HCT116 (cell line): Measurements from ENCODE around the gene DHRSX. TPM values are rescaled to one million over a fixed set of nuclear protein-coding genes. Genes with fewer than 3 reads are reported as not detected.

Experiments
- ATAC-seq: fragments of 200-7000 bp; cut with Tn5 transposase; 2 replicates; pipeline ENCODE4 v1.9.1; 2020; ENCODE audit warnings: mild to moderate bottlenecking, moderate library complexity
- BruUV-seq: library from RNA; stranded (reverse); fragments of 400-500 nt; replicated peaks from 2 replicates; lab custom pipeline; 2021; lab: Mats Ljungman, UMichigan
- CTCF ChIA-PET: fragments of 300-600 bp; sonication (Branson Sonifier 250); formaldehyde crosslinking; loops from one replicate; lab custom pipeline; 2021; ENCODE audit warnings: antibody characterized with exemption; lab: Charles Lee
- POLR2A ChIA-PET: fragments of 300-600, 350-600 bp; sonication (Branson Sonifier 250); formaldehyde crosslinking; loops from one replicate; lab custom pipeline; 2021; ENCODE audit warnings: antibody characterized with exemption; lab: Charles Lee
- RAD21 ChIA-PET, 2 experiments: fragments of 300-600 bp; sonication (Branson Sonifier 250); formaldehyde crosslinking; loops; one replicate each; lab custom pipeline; 2023; ENCODE audit warnings: low total read pairs in 2 of 2; ENCODE audit not compliant: uncharacterized antibody in 2 of 2, unreplicated experiment in 2 of 2, low non-redundant PET in 1 of 2; lab: Charles Lee
- DNase-seq: peaks from one replicate; pipeline ENCODE4 v3.0.0-alpha.2; 2010; ENCODE audit warnings: low read depth, low spot score
- H2AFZ ChIP-seq: fragments of 200-600 bp; shearing (Covaris generic), sonication (generic); 2 replicates; pipeline ENCODE4 v1.6.1; 2017; ENCODE audit warnings: low read depth, mixed run types, mixed read lengths, antibody characterized with exemption, low read length; ENCODE audit not compliant: poor library complexity, severe bottlenecking
- H3K27ac ChIP-seq: 2 replicates; pipeline ENCODE4 v1.5.1; 2012; ENCODE audit warnings: low read depth, low read length
- H3K27me3 ChIP-seq: fragments of 200-600 bp; sonication (generic); 2 replicates; pipeline ENCODE4 v1.6.1; 2016; ENCODE audit warnings: mixed run types, low read length, mixed read lengths; ENCODE audit not compliant: insufficient read depth
- H3K36me3 ChIP-seq, 2 experiments: fragments of 200-500 bp in 1 of 2; fragments of 200-600 bp in 1 of 2; sonication (Bioruptor generic) in 1 of 2; sonication (generic) in 1 of 2; 2 replicates each; pipeline versions ENCODE4 v1.5.1 to v1.6.1; 2014 to 2016; ENCODE audit warnings: low read length in 2 of 2, inconsistent platforms in 1 of 2, mixed read lengths in 1 of 2, mixed run types in 1 of 2; ENCODE audit not compliant: insufficient read depth in 2 of 2, control insufficient read depth in 1 of 2
- H3K4me1 ChIP-seq, 2 experiments: fragments of 200-600 bp in 1 of 2; sonication (generic) in 1 of 2; 2 replicates each; pipeline versions ENCODE4 v1.5.1 to v1.6.1; 2012 to 2017; ENCODE audit warnings: low read length in 2 of 2, inconsistent platforms in 1 of 2, mild to moderate bottlenecking in 1 of 2, mixed read lengths in 1 of 2, mixed run types in 1 of 2, moderate library complexity in 1 of 2; ENCODE audit not compliant: insufficient read depth in 2 of 2, control insufficient read depth in 1 of 2
- H3K4me2 ChIP-seq: fragments of 200-600 bp; sonication (generic); 2 replicates; pipeline ENCODE4 v1.6.1; 2017; ENCODE audit warnings: mixed run types, low read length, mixed read lengths
- H3K4me3 ChIP-seq, 2 experiments: fragments of 200-600 bp in 1 of 2; sonication (generic) in 1 of 2; replicated peaks in 1 of 2; 2 replicates each; pipeline ENCODE4 v1.5.1; 2011 to 2016; ENCODE audit warnings: low read length in 2 of 2, control low read depth in 1 of 2, low read depth in 1 of 2, mild to moderate bottlenecking in 1 of 2, mixed read lengths in 1 of 2, mixed run types in 1 of 2
- H3K79me2 ChIP-seq: fragments of 200-600 bp; sonication (generic); 2 replicates; pipeline ENCODE4 v1.6.1; 2017; ENCODE audit warnings: mild to moderate bottlenecking, mixed run types, low read length, moderate library complexity, mixed read lengths; ENCODE audit not compliant: insufficient read depth
- H3K9ac ChIP-seq: fragments of 200-600 bp; sonication (generic); 2 replicates; pipeline ENCODE4 v1.6.1; 2016; ENCODE audit warnings: low read length, mixed read lengths
- H3K9me2 ChIP-seq: fragments of 200-600 bp; sonication (generic), shearing (Covaris generic); 2 replicates; pipeline ENCODE4 v1.6.1; 2017; ENCODE audit warnings: mixed run types, mild to moderate bottlenecking, moderate library complexity; ENCODE audit not compliant: insufficient read depth
- H3K9me3 ChIP-seq, 2 experiments: fragments of 200-500 bp in 1 of 2; fragments of 200-600 bp in 1 of 2; sonication (Bioruptor generic) in 1 of 2; sonication (generic) in 1 of 2; 2 replicates each; pipeline ENCODE4 v1.6.1; 2014 to 2017; ENCODE audit warnings: low read length in 2 of 2, mixed read lengths in 2 of 2, inconsistent platforms in 1 of 2, low read depth in 1 of 2, mild to moderate bottlenecking in 1 of 2, mixed run types in 1 of 2, moderate library complexity in 1 of 2; ENCODE audit not compliant: control insufficient read depth in 1 of 2, insufficient read depth in 1 of 2
- H4K20me1 ChIP-seq: fragments of 200-600 bp; sonication (generic), shearing (Covaris generic); 2 replicates; pipeline ENCODE4 v1.6.1; 2017; ENCODE audit warnings: mixed run types, mild to moderate bottlenecking, moderate library complexity; ENCODE audit not compliant: insufficient read depth
- CEBPB ChIP-seq: IDR thresholded peaks from 2 replicates; pipeline ENCODE4 v1.6.1; 2012; ENCODE audit warnings: low read depth
- EGR1 ChIP-seq: IDR thresholded peaks from 2 replicates; pipeline ENCODE4 v1.6.1; 2012; ENCODE audit warnings: low read depth
- ELF1 ChIP-seq: IDR thresholded peaks from 2 replicates; pipeline ENCODE4 v1.6.1; 2012; ENCODE audit warnings: low read depth, borderline replicate concordance
- EZH2 ChIP-seq: fragments of 200-600 bp; sonication (generic); IDR thresholded peaks from 2 replicates; pipeline ENCODE4 v1.6.1; 2017; ENCODE audit warnings: antibody characterized with exemption, mixed run types
- EZH2phosphoT487 ChIP-seq: fragments of 200-600 bp; IDR thresholded peaks from 2 replicates; pipeline ENCODE4 v1.6.1; 2018; ENCODE audit warnings: antibody characterized with exemption, borderline replicate concordance
- JUND ChIP-seq: IDR thresholded peaks from 2 replicates; pipeline ENCODE4 v1.6.1; 2012
- POLR2A ChIP-seq: IDR thresholded peaks from 2 replicates; pipeline ENCODE4 v1.7.0; 2011; ENCODE audit warnings: borderline replicate concordance; ENCODE audit not compliant: insufficient read depth, insufficient read length; ENCODE audit errors: extremely low read depth
- SIN3A ChIP-seq: IDR thresholded peaks from 2 replicates; pipeline ENCODE4 v1.6.1; 2012; ENCODE audit warnings: low read depth
- SRF ChIP-seq: IDR thresholded peaks from 2 replicates; pipeline ENCODE4 v1.6.1; 2012; ENCODE audit warnings: low read depth
- YY1 ChIP-seq: IDR thresholded peaks from 2 replicates; pipeline ENCODE4 v1.6.1; 2011; ENCODE audit warnings: low read length, low read depth, moderate library complexity, mild to moderate bottlenecking; ENCODE audit not compliant: insufficient replicate concordance; ENCODE audit errors: extremely low read depth
- intact Hi-C: fragments of 100-400 bp; cut with micrococcal nuclease; formaldehyde crosslinking; loops from 2 replicates; pipeline ENCODE4 v1.10.0; 2022
- total RNA-seq: library from RNA; stranded (reverse); gene quantifications from one replicate; pipeline ENCODE4 v1.2.1, GENCODE V29; 2021; ENCODE audit not compliant: unreplicated experiment
- TF ChIP-seq, protein P1 (sequence below), 3 experiments: fragments of 200-600 bp in 1 of 3; sonication (generic) in 1 of 3; IDR thresholded peaks in 2 of 3; conservative IDR thresholded peaks in 1 of 3; 2 replicates each; pipeline ENCODE4 v1.5.1; 2012 to 2017; ENCODE audit warnings: low read depth in 2 of 3, low read length in 2 of 3, antibody characterized with exemption in 1 of 3, borderline replicate concordance in 1 of 3, control low read depth in 1 of 3, mild to moderate bottlenecking in 1 of 3, mixed read lengths in 1 of 3, mixed run types in 1 of 3, moderate library complexity in 1 of 3; ENCODE audit not compliant: insufficient read depth in 1 of 3
- TF ChIP-seq, protein P2 (sequence below): IDR thresholded peaks from 2 replicates; pipeline ENCODE4 v1.6.1; 2012

DHRSX gene
- total RNA-seq, 1 experiment from 2014 or later, result 11.9 TPM

DNA sequence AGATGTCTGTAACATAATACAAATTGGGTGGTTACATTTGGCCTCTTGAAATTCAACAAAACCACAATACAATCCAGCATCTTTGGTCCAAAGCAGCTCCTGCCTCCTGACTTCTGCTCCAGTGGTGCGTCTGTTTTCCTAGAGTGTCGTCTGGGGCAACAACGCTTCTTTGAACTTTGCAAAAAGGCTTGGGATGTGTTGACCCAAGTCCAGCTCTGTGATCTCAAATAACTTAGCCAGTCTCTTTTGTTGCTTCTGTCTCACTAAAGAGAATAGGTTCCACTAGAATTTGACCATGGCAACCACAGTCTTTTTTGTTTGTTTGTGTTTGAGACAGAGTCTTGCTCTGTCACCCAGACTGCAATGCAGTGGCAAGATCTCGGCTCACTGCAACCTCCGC is 324.0 kb downstream of the DHRSX start:
- Histone ChIP-seq H3K4me3 (no peak overlapping the region), H3K27ac (no peak overlapping the region), H3K27me3 (no peaks in the 10 kb centered on the region), H4K20me1 (no peaks in the 10 kb centered on the region), H3K79me2 (no peaks in the 10 kb centered on the region), H3K4me1 (peaks cover under 1 to 2% of the 10 kb centered on the region in 2 experiments; a peak in 3 of 4 replicates), H2AFZ (no peak overlapping the region), H3K4me2 (no peak overlapping the region), H3K9me3 (no peaks in the 10 kb centered on the region), H3K36me3 (no peaks in the 10 kb centered on the region), H3K9me2 (no peaks in the 10 kb centered on the region), H3K9ac (no peak overlapping the region)
- POLR2A ChIA-PET, result no interaction called here
- TF ChIP-seq SRF (no peak), YY1 (no peak), EZH2phosphoT487 (no peak), SIN3A (no peak), EGR1 (no peak), ELF1 (no peak), EZH2 (no peak), POLR2A (no peak), CEBPB (no peak), JUND (no peak)
- TF ChIP-seq, protein P1, sequence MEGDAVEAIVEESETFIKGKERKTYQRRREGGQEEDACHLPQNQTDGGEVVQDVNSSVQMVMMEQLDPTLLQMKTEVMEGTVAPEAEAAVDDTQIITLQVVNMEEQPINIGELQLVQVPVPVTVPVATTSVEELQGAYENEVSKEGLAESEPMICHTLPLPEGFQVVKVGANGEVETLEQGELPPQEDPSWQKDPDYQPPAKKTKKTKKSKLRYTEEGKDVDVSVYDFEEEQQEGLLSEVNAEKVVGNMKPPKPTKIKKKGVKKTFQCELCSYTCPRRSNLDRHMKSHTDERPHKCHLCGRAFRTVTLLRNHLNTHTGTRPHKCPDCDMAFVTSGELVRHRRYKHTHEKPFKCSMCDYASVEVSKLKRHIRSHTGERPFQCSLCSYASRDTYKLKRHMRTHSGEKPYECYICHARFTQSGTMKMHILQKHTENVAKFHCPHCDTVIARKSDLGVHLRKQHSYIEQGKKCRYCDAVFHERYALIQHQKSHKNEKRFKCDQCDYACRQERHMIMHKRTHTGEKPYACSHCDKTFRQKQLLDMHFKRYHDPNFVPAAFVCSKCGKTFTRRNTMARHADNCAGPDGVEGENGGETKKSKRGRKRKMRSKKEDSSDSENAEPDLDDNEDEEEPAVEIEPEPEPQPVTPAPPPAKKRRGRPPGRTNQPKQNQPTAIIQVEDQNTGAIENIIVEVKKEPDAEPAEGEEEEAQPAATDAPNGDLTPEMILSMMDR (IDR thresholded peaks at IDR 0.05 in 2 of 3, conservative IDR thresholded peaks at IDR 0.05 in 1 of 3; ENCODE audit: borderline replicate concordance in 1 of 3, insufficient read depth in 1 of 3, low read depth in 2 of 3, low read length in 2 of 3), result no peak
- TF ChIP-seq, protein P2, sequence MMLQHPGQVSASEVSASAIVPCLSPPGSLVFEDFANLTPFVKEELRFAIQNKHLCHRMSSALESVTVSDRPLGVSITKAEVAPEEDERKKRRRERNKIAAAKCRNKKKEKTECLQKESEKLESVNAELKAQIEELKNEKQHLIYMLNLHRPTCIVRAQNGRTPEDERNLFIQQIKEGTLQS, result no peak
- no TSS peak for BruUV-seq
- RAD21 ChIA-PET, result no interaction called here
- DNase-seq (no peak), ATAC-seq (no peak)
- intact Hi-C loops, result no loop called here
- CTCF ChIA-PET, result no interaction called here
